Measurements from ENCODE around the gene RICTOR. TPM values are rescaled to one million over a fixed set of nuclear protein-coding genes. Genes with fewer than 3 reads are reported as not detected.

RICTOR gene
- total RNA-seq, 1 experiment from 2014 or later: 22.4 TPM

DNA sequence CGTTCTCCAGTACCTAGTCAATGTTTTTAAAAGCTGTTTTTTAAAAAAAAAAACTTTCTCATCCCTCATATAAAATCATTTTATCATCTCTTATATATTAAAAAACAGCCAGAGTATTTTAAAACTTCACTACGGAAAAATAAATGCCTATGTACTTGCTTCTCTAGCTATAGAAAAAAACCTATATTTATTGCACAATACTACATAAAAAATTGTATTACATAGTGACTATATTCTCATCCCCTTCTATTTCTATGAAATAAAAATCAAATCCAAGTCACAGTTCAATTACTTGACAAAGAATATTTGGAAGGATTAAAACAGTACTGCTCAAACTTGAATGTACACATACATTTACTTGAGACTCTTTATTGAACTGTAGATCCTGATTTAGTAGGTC lies 56.7 kb downstream of the RICTOR start:
- Mint-ChIP-seq H3K4me3 (no peak overlapping the region), H3K27me3 (ENCODE audit: low read depth) (no peaks in the 10 kb centered on the region), H3K27ac (no peak overlapping the region), H3K36me3 (peaks cover 15% of the 10 kb centered on the region), H3K4me1 (peaks cover 31% of the 10 kb centered on the region), H3K9me3 (peaks cover 8% of the 10 kb centered on the region)
- ATAC-seq (no peak), DNase-seq (ENCODE audit: low spot score) (no peak)
- TF ChIP-seq SP1 (CRISPR knock-in tag; conservative IDR thresholded peaks at IDR 0.05): no peak
- ChIA-PET POLR2A (no interaction called here), CTCF (no interaction called here)

GRCh38 chr5:39016587-39017275 lies 57.5 kb downstream of the RICTOR start:
- DNase-seq (ENCODE audit: low spot score) (no peak), ATAC-seq (no peak)
- TF ChIP-seq E2F1 (CRISPR knock-in tag; IDR thresholded peaks at IDR 0.05) (no peak), SMAD3 (CRISPR knock-in tag; IDR thresholded peaks at IDR 0.05; ENCODE audit: borderline replicate concordance) (no peak), ATF1 (CRISPR knock-in tag; IDR thresholded peaks at IDR 0.05) (no peak), FOXK1 (CRISPR knock-in tag; IDR thresholded peaks at IDR 0.05) (no peak), TCF7 (CRISPR knock-in tag; IDR thresholded peaks at IDR 0.05; ENCODE audit: low read depth) (no peak), NR3C1 (CRISPR knock-in tag; conservative IDR thresholded peaks at IDR 0.05; ENCODE audit: low read depth) (no peak), KAT7 (CRISPR knock-in tag; IDR thresholded peaks at IDR 0.05; ENCODE audit: borderline replicate concordance) (no peak), TEAD4 (CRISPR knock-in tag; IDR thresholded peaks at IDR 0.05) (no peak), GRHL2 (CRISPR knock-in tag; IDR thresholded peaks at IDR 0.05; ENCODE audit: insufficient replicate concordance, severe bottlenecking) (no peak), SMAD4 (CRISPR knock-in tag; IDR thresholded peaks at IDR 0.05) (no peak), CREB1 (CRISPR knock-in tag; IDR thresholded peaks at IDR 0.05) (no peak), ESRRA (CRISPR knock-in tag; IDR thresholded peaks at IDR 0.05; ENCODE audit: borderline replicate concordance) (no peak), MXD4 (CRISPR knock-in tag; IDR thresholded peaks at IDR 0.05; ENCODE audit: borderline replicate concordance) (no peak), ZNF416 (CRISPR knock-in tag; IDR thresholded peaks at IDR 0.05) (no peak), ETV6 (CRISPR knock-in tag; IDR thresholded peaks at IDR 0.05) (no peak)
- TF ChIP-seq, protein P1, sequence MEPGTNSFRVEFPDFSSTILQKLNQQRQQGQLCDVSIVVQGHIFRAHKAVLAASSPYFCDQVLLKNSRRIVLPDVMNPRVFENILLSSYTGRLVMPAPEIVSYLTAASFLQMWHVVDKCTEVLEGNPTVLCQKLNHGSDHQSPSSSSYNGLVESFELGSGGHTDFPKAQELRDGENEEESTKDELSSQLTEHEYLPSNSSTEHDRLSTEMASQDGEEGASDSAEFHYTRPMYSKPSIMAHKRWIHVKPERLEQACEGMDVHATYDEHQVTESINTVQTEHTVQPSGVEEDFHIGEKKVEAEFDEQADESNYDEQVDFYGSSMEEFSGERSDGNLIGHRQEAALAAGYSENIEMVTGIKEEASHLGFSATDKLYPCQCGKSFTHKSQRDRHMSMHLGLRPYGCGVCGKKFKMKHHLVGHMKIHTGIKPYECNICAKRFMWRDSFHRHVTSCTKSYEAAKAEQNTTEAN (CRISPR knock-in tag; IDR thresholded peaks at IDR 0.05): no peak
- TF ChIP-seq, protein P2, sequence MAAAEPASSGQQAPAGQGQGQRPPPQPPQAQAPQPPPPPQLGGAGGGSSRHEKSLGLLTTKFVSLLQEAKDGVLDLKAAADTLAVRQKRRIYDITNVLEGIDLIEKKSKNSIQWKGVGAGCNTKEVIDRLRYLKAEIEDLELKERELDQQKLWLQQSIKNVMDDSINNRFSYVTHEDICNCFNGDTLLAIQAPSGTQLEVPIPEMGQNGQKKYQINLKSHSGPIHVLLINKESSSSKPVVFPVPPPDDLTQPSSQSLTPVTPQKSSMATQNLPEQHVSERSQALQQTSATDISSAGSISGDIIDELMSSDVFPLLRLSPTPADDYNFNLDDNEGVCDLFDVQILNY (CRISPR knock-in tag; IDR thresholded peaks at IDR 0.05): no peak
- TF ChIP-seq, protein P3, sequence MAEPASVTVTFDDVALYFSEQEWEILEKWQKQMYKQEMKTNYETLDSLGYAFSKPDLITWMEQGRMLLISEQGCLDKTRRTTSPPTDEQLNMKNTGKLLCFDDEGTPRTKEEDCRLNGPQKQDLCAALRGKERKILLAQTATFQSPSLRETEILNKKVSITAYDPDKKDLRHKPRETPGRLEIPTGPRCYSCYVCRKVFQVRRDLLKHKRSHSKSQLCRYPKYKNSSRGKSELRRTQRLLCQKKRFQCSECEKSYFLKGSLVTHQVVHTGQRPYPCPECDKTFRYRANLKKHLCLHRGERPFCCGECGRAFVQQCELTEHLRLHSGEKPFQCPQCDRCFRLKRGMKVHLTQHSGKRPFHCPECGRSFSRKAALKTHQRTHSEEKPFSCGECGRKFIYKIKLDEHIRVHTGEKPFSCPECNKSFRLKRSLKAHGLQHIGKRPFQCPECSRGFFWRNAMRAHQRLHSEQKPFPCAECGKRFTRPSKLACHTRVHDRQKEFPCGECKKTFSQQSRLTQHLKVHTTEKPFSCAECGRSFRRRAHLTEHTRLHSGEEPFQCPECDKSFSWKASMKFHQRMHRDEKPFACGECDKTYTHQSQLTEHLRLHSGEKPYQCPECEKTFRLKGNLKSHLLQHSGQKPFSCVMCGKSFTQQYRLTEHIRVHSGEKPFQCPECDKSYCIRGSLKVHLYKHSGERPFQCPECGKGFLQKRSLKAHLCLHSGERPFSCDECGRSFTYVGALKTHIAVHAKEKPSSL (CRISPR knock-in tag; conservative IDR thresholded peaks at IDR 0.05): no peak
- TF ChIP-seq, protein P4, sequence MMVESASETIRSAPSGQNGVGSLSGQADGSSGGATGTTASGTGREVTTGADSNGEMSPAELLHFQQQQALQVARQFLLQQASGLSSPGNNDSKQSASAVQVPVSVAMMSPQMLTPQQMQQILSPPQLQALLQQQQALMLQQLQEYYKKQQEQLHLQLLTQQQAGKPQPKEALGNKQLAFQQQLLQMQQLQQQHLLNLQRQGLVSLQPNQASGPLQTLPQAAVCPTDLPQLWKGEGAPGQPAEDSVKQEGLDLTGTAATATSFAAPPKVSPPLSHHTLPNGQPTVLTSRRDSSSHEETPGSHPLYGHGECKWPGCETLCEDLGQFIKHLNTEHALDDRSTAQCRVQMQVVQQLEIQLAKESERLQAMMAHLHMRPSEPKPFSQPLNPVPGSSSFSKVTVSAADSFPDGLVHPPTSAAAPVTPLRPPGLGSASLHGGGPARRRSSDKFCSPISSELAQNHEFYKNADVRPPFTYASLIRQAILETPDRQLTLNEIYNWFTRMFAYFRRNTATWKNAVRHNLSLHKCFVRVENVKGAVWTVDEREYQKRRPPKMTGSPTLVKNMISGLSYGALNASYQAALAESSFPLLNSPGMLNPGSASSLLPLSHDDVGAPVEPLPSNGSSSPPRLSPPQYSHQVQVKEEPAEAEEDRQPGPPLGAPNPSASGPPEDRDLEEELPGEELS (CRISPR knock-in tag; IDR thresholded peaks at IDR 0.05): no peak
- TF ChIP-seq, protein P5, sequence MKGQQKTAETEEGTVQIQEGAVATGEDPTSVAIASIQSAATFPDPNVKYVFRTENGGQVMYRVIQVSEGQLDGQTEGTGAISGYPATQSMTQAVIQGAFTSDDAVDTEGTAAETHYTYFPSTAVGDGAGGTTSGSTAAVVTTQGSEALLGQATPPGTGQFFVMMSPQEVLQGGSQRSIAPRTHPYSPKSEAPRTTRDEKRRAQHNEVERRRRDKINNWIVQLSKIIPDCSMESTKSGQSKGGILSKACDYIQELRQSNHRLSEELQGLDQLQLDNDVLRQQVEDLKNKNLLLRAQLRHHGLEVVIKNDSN (CRISPR knock-in tag; IDR thresholded peaks at IDR 0.05): no peak
- Mint-ChIP-seq H3K27me3 (ENCODE audit: low read depth) (peaks cover 3% of the 10 kb centered on the region; the same call in 1 of the 2 replicates), H3K27ac (no peak overlapping the region), H3K9me3 (peaks cover 16% of the 10 kb centered on the region), H3K36me3 (peaks cover 23% of the 10 kb centered on the region), H3K4me1 (peaks cover 25% of the 10 kb centered on the region), H3K4me3 (no peak overlapping the region)
- CTCF ChIA-PET: no interaction called here
- POLR2A ChIA-PET: no interaction called here
